Esophagus muscularis mucosa (tissue), 4 donors: ENCODE results near the gene CGB3. TPM values are rescaled to one million over a fixed set of nuclear protein-coding genes. Genes with fewer than 3 reads are reported as not detected.
"Not testable (repeated sequence)": the region's sequence is repeated elsewhere in the genome, so short reads cannot be mapped to it uniquely, and the experiment has no call there.

Experiments used
- DNase-seq: peaks from one replicate; pipeline ENCODE4 v3.0.0-alpha.2; 2017; ENCODE audit errors: extremely low spot score
- H3K27ac ChIP-seq, 4 donors: fragments of 200-600 bp; sonication (generic); replicated peaks in 1 of 4; 1 replicate in 3 of 4; 2 replicates in 1 of 4; pipeline ENCODE4 v1.5.1; 2016 to 2019; ENCODE audit warnings: mild to moderate bottlenecking in 1 of 4
- H3K27me3 ChIP-seq, 4 donors: fragments of 200-600 bp; sonication (generic); one replicate each; pipeline versions ENCODE4 v1.5.1 to v1.6.0; 2016 to 2019
- H3K36me3 ChIP-seq, 4 donors: fragments of 200-600 bp; sonication (generic); one replicate each; pipeline ENCODE4 v1.5.1; 2016 to 2019
- H3K4me1 ChIP-seq, 4 donors: fragments of 200-600 bp; sonication (generic); one replicate each; pipeline ENCODE4 v1.5.1; 2016 to 2019
- H3K4me3 ChIP-seq, 4 donors: fragments of 200-600 bp; sonication (generic); 1 replicate in 2 of 4; 2 replicates in 2 of 4; pipeline ENCODE4 v1.5.1; 2016 to 2019; ENCODE audit warnings: mild to moderate bottlenecking in 4 of 4, moderate library complexity in 1 of 4
- H3K9me3 ChIP-seq, 4 donors: fragments of 200-600 bp; sonication (generic); 1 replicate in 3 of 4; 2 replicates in 1 of 4; pipeline ENCODE4 v1.5.1; 2016 to 2019
- CTCF ChIP-seq, 3 experiments: fragments of 200-600 bp in 2 of 3; fragments of 450-650 bp in 1 of 3; sonication (generic) in 2 of 3; IDR thresholded peaks; one replicate each; pipeline ENCODE4 v1.5.1; 2017 to 2019; ENCODE audit warnings: antibody characterized with exemption in 3 of 3, mild to moderate bottlenecking in 2 of 3, moderate library complexity in 1 of 3
- EP300 ChIP-seq: sonication (generic); formaldehyde crosslinking; IDR thresholded peaks from one replicate; pipeline ENCODE4 v1.6.1; 2017; ENCODE audit warnings: antibody characterized with exemption
- POLR2A ChIP-seq: fragments of 450-650 bp; IDR thresholded peaks from one replicate; pipeline ENCODE4 v1.6.1; 2017; ENCODE audit warnings: antibody characterized with exemption, moderate library complexity, mild to moderate bottlenecking, low read depth
- POLR2AphosphoS5 ChIP-seq, 2 donors: sonication (generic); formaldehyde crosslinking; IDR thresholded peaks; one replicate each; pipeline ENCODE4 v1.6.1; 2017; ENCODE audit warnings: antibody characterized with exemption in 2 of 2
- WGBS: methylation state at CpG from one replicate; pipeline ENCODE4 v1.1.5; 2018; 5-methylcytosine and 5-hydroxymethylcytosine counted together
- intact Hi-C: fragments of 100-400 bp; cut with DNase I; formaldehyde crosslinking; loops from one replicate; pipeline ENCODE4 v1.15.1; 2023
- total RNA-seq, 4 donors: library from RNA; depleted of rRNA; stranded (reverse); fragments of >200 nt; gene quantifications; one replicate each; pipeline versions ENCODE4 v1.1.0 to v1.2.1, GENCODE V29; 2016

The CGB3 gene
- total RNA-seq, 4 donors from 2014 or later = not detected

GRCh38 chr19:49022116-49022515 is 2.0 kb downstream of the CGB3 start:
- intact Hi-C loops = no loop called here
- no peak for TF ChIP-seq EP300
- TF ChIP-seq POLR2AphosphoS5 (IDR thresholded peaks at IDR 0.05) = no peak
- no peak for TF ChIP-seq POLR2A
- no peak for TF ChIP-seq CTCF (IDR thresholded peaks at IDR 0.05)
- Histone ChIP-seq H3K27ac (no peak overlapping the region), H3K4me3 (no peak overlapping the region), H3K4me1 (peaks cover 19 to 28% (median 26%) of the 10 kb centered on the region in 4 donors), H3K9me3 (no peaks in the 10 kb centered on the region), H3K27me3 (peaks cover 0 to 37% (median 14%) of the 10 kb centered on the region in 4 donors), H3K36me3 (no peaks in the 10 kb centered on the region)
- no peak for DNase-seq
- 93% methylated on average over 9 of the region's 9 CpGs for WGBS

DNA sequence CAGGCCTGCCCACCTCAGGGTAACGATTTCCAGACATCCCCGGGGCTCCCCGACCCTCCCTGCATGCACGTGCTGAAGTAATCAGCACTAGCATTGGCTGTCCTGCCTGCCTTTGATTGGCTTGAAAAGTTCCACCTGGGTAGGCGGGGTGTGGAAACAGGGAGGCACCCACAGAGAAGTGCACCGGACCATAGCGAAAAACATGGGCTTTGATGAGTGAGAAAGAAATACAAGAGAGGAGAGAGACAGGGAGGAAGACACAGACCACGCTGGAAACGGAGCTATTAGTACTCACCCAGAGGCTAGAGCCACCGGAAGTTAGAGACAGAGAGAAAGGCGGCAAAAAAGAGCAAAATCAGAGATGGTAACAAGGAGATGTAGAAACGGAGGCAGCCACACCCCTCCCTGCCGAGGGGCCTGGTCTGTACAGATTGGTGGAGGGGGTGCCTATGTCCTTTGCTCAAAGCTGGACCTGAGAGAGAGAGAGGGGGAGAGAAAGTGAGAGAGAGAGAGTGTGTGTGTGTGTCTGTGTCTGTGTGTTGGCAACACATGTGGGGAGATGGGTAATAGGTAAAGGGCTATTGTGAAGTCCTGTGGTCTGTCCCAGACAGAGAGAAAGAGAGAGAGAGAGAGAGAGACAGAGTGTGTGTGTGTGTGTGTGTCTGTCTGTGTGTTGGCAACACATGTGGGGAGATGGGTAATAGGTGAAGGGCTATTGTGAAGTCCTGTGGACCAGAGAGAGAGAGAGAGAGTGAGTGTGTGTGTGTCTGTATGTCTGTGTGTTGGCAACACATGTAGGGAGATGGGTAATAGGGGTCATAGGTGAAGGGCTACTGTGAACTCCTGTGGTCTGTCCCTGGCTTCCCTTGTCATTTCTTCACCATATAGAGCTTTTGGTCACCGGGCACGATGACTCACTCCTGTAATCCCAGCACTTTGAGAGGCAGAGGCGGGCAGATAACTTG is 2.9 kb downstream of the CGB3 start:
- intact Hi-C loops = no loop called here
- DNase-seq = no peak
- WGBS = 46% methylated on average over 16 of the region's 16 CpGs
- Histone ChIP-seq H3K36me3 (peaks cover 0 to 4% (median 2%) of the 10 kb centered on the region in 4 donors), H3K27ac (no peak overlapping the region), H3K4me1 (peaks cover 19 to 30% (median 26%) of the 10 kb centered on the region in 4 donors), H3K27me3 (peaks cover 0 to 41% (median 14%) of the 10 kb centered on the region in 4 donors), H3K4me3 (no peak overlapping the region), H3K9me3 (no peaks in the 10 kb centered on the region)
- TF ChIP-seq POLR2A = no peak
- TF ChIP-seq POLR2AphosphoS5 (IDR thresholded peaks at IDR 0.05) = no peak
- TF ChIP-seq EP300 = no peak
- no peak for TF ChIP-seq CTCF (IDR thresholded peaks at IDR 0.05)

DNA sequence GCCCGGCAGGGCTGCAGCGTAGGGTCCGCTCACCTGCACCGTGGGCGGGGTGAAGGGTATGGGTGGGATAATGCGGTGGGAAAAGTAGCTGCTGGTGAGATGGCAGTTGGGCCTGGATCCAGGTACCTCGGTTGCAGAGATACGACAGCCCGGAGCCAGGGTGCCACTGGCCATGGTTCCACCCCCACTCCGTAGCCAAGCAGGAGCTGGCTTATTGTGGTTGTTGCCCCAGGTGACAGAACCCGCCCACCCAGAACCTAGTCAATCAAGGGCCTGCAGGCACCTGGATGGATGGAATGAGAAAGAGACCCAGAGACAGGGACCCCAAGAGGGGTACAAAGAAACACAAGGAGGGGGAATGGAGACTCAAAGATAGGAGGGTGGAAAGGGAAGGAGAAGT is 3.8 kb downstream of the CGB3 start:
- no peaks in the 10 kb centered on the region for H3K9me3 ChIP-seq
- intact Hi-C loops = no loop called here
- WGBS = 82% methylated on average over 11 of the region's 11 CpGs
- H3K4me3 ChIP-seq = no peak overlapping the region
- H3K27me3 ChIP-seq = peaks cover 0 to 41% (median 14%) of the 10 kb centered on the region in 4 donors
- H3K27ac ChIP-seq = no peak overlapping the region
- H3K4me1 ChIP-seq = peaks cover 19 to 30% (median 26%) of the 10 kb centered on the region in 4 donors
- DNase-seq = no peak
- H3K36me3 ChIP-seq = peaks cover 0 to 13% (median 10%) of the 10 kb centered on the region in 4 donors
- no peak for TF ChIP-seq POLR2AphosphoS5 (IDR thresholded peaks at IDR 0.05)

- no peak for TF ChIP-seq POLR2A
- TF ChIP-seq POLR2AphosphoS5 (IDR thresholded peaks at IDR 0.05) = no peak
- TF ChIP-seq EP300 = no peak
- no peak for TF ChIP-seq CTCF (IDR thresholded peaks at IDR 0.05)
- WGBS = 11% methylated on average over 27 of the region's 41 CpGs
- intact Hi-C loops = no loop called here
- no peaks in the 10 kb centered on the region for H3K9me3 ChIP-seq
- DNase-seq = no peak
- no peak overlapping the region for H3K27ac ChIP-seq
- peaks cover 0 to 41% (median 14%) of the 10 kb centered on the region in 4 donors for H3K27me3 ChIP-seq
- peaks cover 19 to 30% (median 26%) of the 10 kb centered on the region in 4 donors for H3K4me1 ChIP-seq
- peaks cover 0 to 22% (median 20%) of the 10 kb centered on the region in 4 donors for H3K36me3 ChIP-seq
- peak overlapping the region; percentile 53 to 64 (median 55) for H3K4me3 ChIP-seq
Measured at GRCh38 chr19:49019242-49019932, 4.7 kb downstream of the CGB3 start.

DNA sequence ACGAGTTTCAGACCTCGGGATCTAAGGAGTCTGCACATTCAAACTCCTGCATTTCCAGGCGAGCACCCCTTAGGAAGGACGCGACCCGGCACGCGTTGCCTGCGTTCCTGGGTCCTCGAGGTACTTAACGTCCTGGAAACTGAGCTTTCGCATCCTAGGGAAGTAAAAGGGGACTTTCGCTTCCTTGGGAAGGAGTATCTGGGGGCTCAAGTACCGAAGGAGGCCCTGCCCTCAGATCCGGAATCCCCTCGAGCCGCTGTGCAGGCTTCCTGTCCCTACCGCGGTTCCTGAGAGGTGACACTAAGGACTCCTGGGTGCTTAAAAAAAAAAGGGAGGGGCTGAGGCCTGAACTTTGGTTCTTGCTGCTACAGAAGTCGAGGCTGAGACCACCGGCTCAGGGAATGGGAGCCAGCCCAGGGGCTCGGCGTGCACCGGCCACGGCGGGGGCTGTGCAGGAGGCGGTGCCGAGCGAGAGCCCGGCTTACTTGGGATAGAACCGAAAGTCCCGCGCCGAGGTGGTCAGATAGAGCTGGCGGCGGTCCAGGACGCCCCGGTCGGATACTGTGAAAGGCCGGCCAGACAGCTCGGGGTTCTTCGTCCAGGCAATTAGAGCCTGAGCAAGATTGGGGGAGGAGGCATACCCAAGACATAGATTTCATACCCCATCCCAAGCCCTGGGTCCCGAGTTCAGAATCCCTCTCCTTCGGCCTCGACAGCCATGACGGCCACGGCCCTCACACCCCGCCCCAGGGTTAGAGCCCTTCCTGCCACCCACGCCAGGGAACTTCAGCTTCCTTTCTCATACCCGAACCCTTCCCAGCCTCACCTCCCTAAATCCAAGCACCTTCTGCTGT is 5.5 kb downstream of the CGB3 start:
- 2% methylated on average over 16 of the region's 50 CpGs for WGBS

More for the DNA sequence above, 5.5 kb downstream of the CGB3 start:
- H3K27ac ChIP-seq, H3K9me3 ChIP-seq, intact Hi-C loops, DNase-seq: not testable (repeated sequence)
- Histone ChIP-seq H3K4me3 (peak overlapping the region; percentile 53 to 64 (median 55)), H3K4me1 (peaks cover 19 to 30% (median 26%) of the 10 kb centered on the region in 4 donors), H3K27me3 (peaks cover 0 to 41% (median 14%) of the 10 kb centered on the region in 4 donors), H3K36me3 (peaks cover 0 to 30% (median 28%) of the 10 kb centered on the region in 4 donors)
